ENCODE results near the gene ADAMTS2. TPM values are rescaled to one million over a fixed set of nuclear protein-coding genes. Genes with fewer than 3 reads are reported as not detected.

Gene ADAMTS2
- total and polyA plus RNA-seq, 2 of the 8 experiments (the other 6 are each of a cell fraction or from before 2014, with no cell fraction given) = 6.6 to 7.3 TPM

- TF ChIP-seq ATF2 (IDR thresholded peaks at IDR 0.05; ENCODE audit: low read length) (no peak), SP1 (IDR thresholded peaks at IDR 0.05; ENCODE audit: low read depth, low read length) (no peak), BRCA1 (IDR thresholded peaks at IDR 0.05; ENCODE audit: low read depth, low read length) (no peak), RXRA (IDR thresholded peaks at IDR 0.05; ENCODE audit: insufficient read depth, low read depth, low read length) (no peak), TEAD4 (IDR thresholded peaks at IDR 0.05; ENCODE audit: low read depth, low read length) (no peak), E2F6 (IDR thresholded peaks at IDR 0.05) (no peak)
These were observed 190.0 kb downstream of the ADAMTS2 start (continued) for GRCh38 chr5:179154991-179155955.
